NB4 (cell line): Measurements from ENCODE around the gene C1S.

Source experiments
- DNase-seq: peaks from one replicate; pipeline ENCODE4 v3.0.0; 2010; ENCODE audit warnings: low read depth
- H3K4me3 ChIP-seq: one replicate; pipeline ENCODE4 v1.5.1; 2011; ENCODE audit warnings: mild to moderate bottlenecking, low read depth, low read length, moderate library complexity
- CTCF ChIP-seq: IDR thresholded peaks from one replicate; pipeline ENCODE4 v1.5.1; 2012; ENCODE audit warnings: low read depth, low read length
- MAX ChIP-seq: IDR thresholded peaks from 2 replicates; pipeline ENCODE4 v1.6.1; 2011; ENCODE audit warnings: low read depth, low read length
- MYC ChIP-seq: IDR thresholded peaks from 2 replicates; pipeline ENCODE4 v1.6.1; 2011; ENCODE audit warnings: low read depth, low read length
- POLR2A ChIP-seq: IDR thresholded peaks from 2 replicates; pipeline ENCODE4 v1.6.1; 2011; ENCODE audit warnings: mild to moderate bottlenecking; ENCODE audit not compliant: insufficient read length; ENCODE audit errors: extremely low read depth

Gene C1S

GRCh38 chr12:7110661-7111060, 50.1 kb downstream of the C1S start:
- TF ChIP-seq MYC (no peak), POLR2A (no peak), CTCF (no peak), MAX (no peak)
- H3K4me3 ChIP-seq, result no peak overlapping the region
- no peak for DNase-seq

GRCh38 chr12:7112041-7112440, 51.5 kb downstream of the C1S start:
- DNase-seq, result no peak
- no peak overlapping the region for H3K4me3 ChIP-seq
- TF ChIP-seq CTCF (no peak), MYC (no peak), MAX (no peak), POLR2A (no peak)

GRCh38 chr12:7113389-7113871, 52.9 kb downstream of the C1S start:
- no peak overlapping the region for H3K4me3 ChIP-seq
- peak; percentile 63 for DNase-seq
- TF ChIP-seq POLR2A (no peak), CTCF (peak; percentile 67), MAX (no peak), MYC (no peak)

GRCh38 chr12:7114008-7114407, 53.5 kb downstream of the C1S start:
- no peak overlapping the region for H3K4me3 ChIP-seq
- no peak for DNase-seq
- TF ChIP-seq CTCF, result no peak
- TF ChIP-seq POLR2A, result no peak
- TF ChIP-seq MYC, result no peak
- TF ChIP-seq MAX, result no peak

- no peak for DNase-seq
- no peak overlapping the region for H3K4me3 ChIP-seq
- TF ChIP-seq CTCF (no peak), MAX (no peak), POLR2A (no peak), MYC (no peak)
Observed at GRCh38 chr12:7114851-7115250, 54.3 kb downstream of the C1S start.
